Upper lobe of left lung (tissue), 6 donors: ENCODE results near the gene RAB40B. TPM values are rescaled to one million over a fixed set of nuclear protein-coding genes. Genes with fewer than 3 reads are reported as not detected.

Experiments used
- ATAC-seq, 2 donors: fragments of 200-7000 bp; cut with Tn5 transposase; one replicate each; pipeline ENCODE4 v1.9.1; 2022; ENCODE audit warnings: mild to moderate bottlenecking in 2 of 2, moderate library complexity in 2 of 2; ENCODE audit not compliant: low FRiP score in 2 of 2
- DNase-seq, 2 donors: peaks; one replicate each; pipeline ENCODE4 v3.0.0-alpha.2; 2019 to 2020
- H3K27ac ChIP-seq, 4 donors: fragments of 200-600 bp; sonication (generic); one replicate each; pipeline ENCODE4 v1.5.1; 2016 to 2019
- H3K27me3 ChIP-seq, 4 donors: fragments of 200-600 bp; sonication (generic); one replicate each; pipeline ENCODE4 v1.5.1; 2017 to 2019
- H3K36me3 ChIP-seq, 4 donors: fragments of 200-600 bp; sonication (generic); one replicate each; pipeline ENCODE4 v1.5.1; 2016 to 2019
- H3K4me1 ChIP-seq, 4 donors: fragments of 200-600 bp; sonication (generic); one replicate each; pipeline ENCODE4 v1.5.1; 2018 to 2019
- H3K4me3 ChIP-seq, 4 donors: fragments of 200-600 bp; sonication (generic); one replicate each; pipeline ENCODE4 v1.5.1; 2017 to 2019; ENCODE audit warnings: mild to moderate bottlenecking in 2 of 4, moderate library complexity in 1 of 4
- H3K9me3 ChIP-seq, 4 donors: fragments of 200-600 bp; sonication (generic); one replicate each; pipeline ENCODE4 v1.5.1; 2018 to 2019
- CTCF ChIP-seq, 6 experiments: fragments of 450-650 bp in 4 of 6; fragments of 200-600 bp in 2 of 6; sonication (generic) in 2 of 6; IDR thresholded peaks; one replicate each; pipeline ENCODE4 v1.5.1; 2016 to 2019; ENCODE audit warnings: antibody characterized with exemption in 6 of 6
- EP300 ChIP-seq, 4 donors: sonication (generic); formaldehyde crosslinking; IDR thresholded peaks; one replicate each; pipeline ENCODE4 v1.5.1; 2017; ENCODE audit warnings: antibody characterized with exemption in 4 of 4, control low read depth in 2 of 4
- POLR2A ChIP-seq, 4 donors: fragments of 450-650 bp; IDR thresholded peaks; one replicate each; pipeline ENCODE4 v1.5.1; 2016 to 2017; ENCODE audit warnings: antibody characterized with exemption in 4 of 4, mild to moderate bottlenecking in 2 of 4
- POLR2AphosphoS5 ChIP-seq, 2 donors: sonication (generic); formaldehyde crosslinking; IDR thresholded peaks; one replicate each; pipeline ENCODE4 v1.5.1; 2017; ENCODE audit warnings: antibody characterized with exemption in 2 of 2
- WGBS, 2 donors: methylation state at CpG; one replicate each; pipeline ENCODE4 v1.1.5; 2017 to 2018; 5-methylcytosine and 5-hydroxymethylcytosine counted together
- total RNA-seq, 6 donors: library from RNA; depleted of rRNA in 4 of 6; stranded (reverse); fragments of >200 nt in 4 of 6; gene quantifications; one replicate each; pipeline versions ENCODE4 v1.1.0 to v1.2.1, GENCODE V29; 2016 to 2021
- donor health status: DM: no; HTN: no; CAD: no; lungs with moderate emphysema.
- donor health status: DM: no; HTN: yes; CAD: no; lungs with severe emphysema.

Gene RAB40B
- total RNA-seq, 6 donors from 2014 or later, result 7.8 to 23.7 (median 11.4) TPM

GRCh38 chr17:82723169-82723807, 24.8 kb upstream of the RAB40B start:
- H3K27ac ChIP-seq, result no peak overlapping the region
- WGBS, 2 donors, result 92 to 94% methylated on average over 26 of the region's 26 CpGs
- peaks cover 5 to 77% (median 52%) of the 10 kb centered on the region in 4 donors for H3K36me3 ChIP-seq
- H3K4me1 ChIP-seq, result peaks cover 0 to under 1% (median under 1%) of the 10 kb centered on the region in 4 donors
- no peaks in the 10 kb centered on the region for H3K27me3 ChIP-seq
- H3K9me3 ChIP-seq, result no peaks in the 10 kb centered on the region
- no peak for ATAC-seq
- DNase-seq, result no peak
- TF ChIP-seq CTCF (IDR thresholded peaks at IDR 0.05) (no peak), POLR2A (IDR thresholded peaks at IDR 0.05) (no peak), EP300 (IDR thresholded peaks at IDR 0.05) (no peak), POLR2AphosphoS5 (IDR thresholded peaks at IDR 0.05) (no peak)
- H3K4me3 ChIP-seq, result no peak overlapping the region

GRCh38 chr17:82722341-82723013, 24.0 kb upstream of the RAB40B start:
- peaks cover 6 to 9% (median 8%) of the 10 kb centered on the region in 4 donors for H3K4me1 ChIP-seq
- no peaks in the 10 kb centered on the region for H3K27me3 ChIP-seq
- peaks cover 5 to 69% (median 47%) of the 10 kb centered on the region in 4 donors for H3K36me3 ChIP-seq
- DNase-seq, result no peak
- TF ChIP-seq POLR2AphosphoS5 (IDR thresholded peaks at IDR 0.05) (no peak), EP300 (IDR thresholded peaks at IDR 0.05) (no peak), CTCF (IDR thresholded peaks at IDR 0.05) (no peak), POLR2A (IDR thresholded peaks at IDR 0.05) (no peak)
- no peak for ATAC-seq
- H3K9me3 ChIP-seq, result no peaks in the 10 kb centered on the region
- WGBS, 2 donors, result 87 to 89% methylated on average over 18 to 19 of the region's 19 CpGs
- no peak overlapping the region for H3K4me3 ChIP-seq
- no peak overlapping the region for H3K27ac ChIP-seq

- no peak for ATAC-seq
- Histone ChIP-seq H3K36me3 (peaks cover 0 to 50% (median 31%) of the 10 kb centered on the region in 4 donors), H3K4me1 (peaks cover 12 to 22% (median 17%) of the 10 kb centered on the region in 4 donors), H3K9me3 (no peaks in the 10 kb centered on the region), H3K27ac (no peak overlapping the region), H3K4me3 (no peak overlapping the region), H3K27me3 (no peaks in the 10 kb centered on the region)
- WGBS, 2 donors, result 93 to 94% methylated on average over 19 of the region's 19 CpGs
- TF ChIP-seq POLR2AphosphoS5 (IDR thresholded peaks at IDR 0.05) (no peak), CTCF (IDR thresholded peaks at IDR 0.05) (no peak), EP300 (IDR thresholded peaks at IDR 0.05) (no peak), POLR2A (IDR thresholded peaks at IDR 0.05) (no peak)
- peak in 1 of 2 donors; percentile 66 for DNase-seq
Observed at GRCh38 chr17:82720204-82720603, 21.7 kb upstream of the RAB40B start.

GRCh38 chr17:82718986-82719685, 20.6 kb upstream of the RAB40B start:
- Histone ChIP-seq H3K27ac (no peak overlapping the region), H3K9me3 (no peaks in the 10 kb centered on the region), H3K4me3 (no peak overlapping the region), H3K36me3 (peaks cover 0 to 50% (median 31%) of the 10 kb centered on the region in 4 donors), H3K27me3 (no peaks in the 10 kb centered on the region), H3K4me1 (peaks cover 12 to 22% (median 17%) of the 10 kb centered on the region in 4 donors)
- whole genome bisulfite sequencing, 2 donors, result 97 to 98% methylated on average over 10 to 18 of the region's 18 CpGs
- DNase-seq, result peak in 1 of 2 donors; percentile 79
- no peak for ATAC-seq
- TF ChIP-seq CTCF (IDR thresholded peaks at IDR 0.05) (no peak), POLR2A (IDR thresholded peaks at IDR 0.05) (no peak), EP300 (IDR thresholded peaks at IDR 0.05) (no peak), POLR2AphosphoS5 (IDR thresholded peaks at IDR 0.05) (no peak)
